Measurements from ENCODE around the gene ATP6V0E1. TPM values are rescaled to one million over a fixed set of nuclear protein-coding genes. Genes with fewer than 3 reads are reported as not detected.

Gene ATP6V0E1
- total RNA-seq, 1 donor from 2014 or later: 261 TPM

DNA sequence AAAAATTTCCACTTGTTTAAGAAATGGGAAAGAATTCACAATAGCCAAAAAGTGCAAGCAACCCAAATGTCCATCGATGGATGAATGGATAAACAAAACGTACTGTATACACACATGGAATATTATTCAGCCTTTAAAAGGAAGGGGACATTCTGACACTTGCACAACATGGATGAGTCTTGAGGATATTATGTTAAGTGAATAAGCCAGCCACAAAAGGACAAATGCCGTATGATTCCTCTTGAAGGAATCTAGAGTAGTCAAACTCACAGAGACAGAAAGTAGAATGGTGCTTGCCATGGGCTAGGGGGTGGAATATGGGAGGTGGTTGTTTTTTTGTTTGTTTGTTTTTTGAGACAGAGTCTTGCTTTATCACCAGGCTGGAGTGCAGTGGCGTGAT is 3.8 kb upstream of the ATP6V0E1 start:
- Mint-ChIP-seq H3K27me3 (ENCODE audit: unreplicated experiment) (peaks cover 2% of the 10 kb centered on the region), H3K4me3 (ENCODE audit: unreplicated experiment) (no peak overlapping the region), H3K27ac (ENCODE audit: unreplicated experiment) (no peak overlapping the region), H3K36me3 (ENCODE audit: unreplicated experiment) (no peaks in the 10 kb centered on the region), H3K4me1 (ENCODE audit: unreplicated experiment) (peaks cover 6% of the 10 kb centered on the region), H3K9me3 (ENCODE audit: unreplicated experiment) (no peaks in the 10 kb centered on the region)
- DNase-seq (ENCODE audit: extremely low spot score, unreplicated experiment): no peak
- TF ChIP-seq, protein P1, sequence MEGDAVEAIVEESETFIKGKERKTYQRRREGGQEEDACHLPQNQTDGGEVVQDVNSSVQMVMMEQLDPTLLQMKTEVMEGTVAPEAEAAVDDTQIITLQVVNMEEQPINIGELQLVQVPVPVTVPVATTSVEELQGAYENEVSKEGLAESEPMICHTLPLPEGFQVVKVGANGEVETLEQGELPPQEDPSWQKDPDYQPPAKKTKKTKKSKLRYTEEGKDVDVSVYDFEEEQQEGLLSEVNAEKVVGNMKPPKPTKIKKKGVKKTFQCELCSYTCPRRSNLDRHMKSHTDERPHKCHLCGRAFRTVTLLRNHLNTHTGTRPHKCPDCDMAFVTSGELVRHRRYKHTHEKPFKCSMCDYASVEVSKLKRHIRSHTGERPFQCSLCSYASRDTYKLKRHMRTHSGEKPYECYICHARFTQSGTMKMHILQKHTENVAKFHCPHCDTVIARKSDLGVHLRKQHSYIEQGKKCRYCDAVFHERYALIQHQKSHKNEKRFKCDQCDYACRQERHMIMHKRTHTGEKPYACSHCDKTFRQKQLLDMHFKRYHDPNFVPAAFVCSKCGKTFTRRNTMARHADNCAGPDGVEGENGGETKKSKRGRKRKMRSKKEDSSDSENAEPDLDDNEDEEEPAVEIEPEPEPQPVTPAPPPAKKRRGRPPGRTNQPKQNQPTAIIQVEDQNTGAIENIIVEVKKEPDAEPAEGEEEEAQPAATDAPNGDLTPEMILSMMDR (IDR thresholded peaks at IDR 0.05): no peak

DNA sequence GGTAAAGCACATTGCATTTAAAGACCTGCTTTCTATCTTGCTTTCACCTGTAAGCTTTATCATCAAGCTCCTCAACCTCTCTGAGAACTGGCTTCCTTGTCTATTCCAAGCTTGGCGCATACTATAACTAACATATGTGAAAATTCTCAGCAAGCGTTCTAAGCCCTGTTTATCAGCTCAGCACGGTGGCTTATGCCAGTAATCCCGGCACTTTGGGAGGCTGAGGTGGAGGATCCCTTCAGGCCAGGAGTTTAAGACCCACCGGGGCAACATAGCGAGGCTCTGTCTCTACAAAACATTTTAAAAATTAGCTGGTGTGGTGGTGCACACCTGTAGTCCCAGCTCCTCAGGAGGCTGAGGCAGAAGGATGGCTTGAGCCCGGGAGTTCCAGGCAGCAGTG is 1.6 kb upstream of the ATP6V0E1 start:
- TF ChIP-seq, protein P1 (IDR thresholded peaks at IDR 0.05): no peak
- Mint-ChIP-seq H3K36me3 (ENCODE audit: unreplicated experiment) (peaks cover 4% of the 10 kb centered on the region), H3K9me3 (ENCODE audit: unreplicated experiment) (no peaks in the 10 kb centered on the region), H3K27ac (ENCODE audit: unreplicated experiment) (no peak overlapping the region), H3K27me3 (ENCODE audit: unreplicated experiment) (no peaks in the 10 kb centered on the region), H3K4me3 (ENCODE audit: unreplicated experiment) (no peak overlapping the region), H3K4me1 (ENCODE audit: unreplicated experiment) (peaks cover 19% of the 10 kb centered on the region)
- DNase-seq (ENCODE audit: extremely low spot score, unreplicated experiment): no peak

DNA sequence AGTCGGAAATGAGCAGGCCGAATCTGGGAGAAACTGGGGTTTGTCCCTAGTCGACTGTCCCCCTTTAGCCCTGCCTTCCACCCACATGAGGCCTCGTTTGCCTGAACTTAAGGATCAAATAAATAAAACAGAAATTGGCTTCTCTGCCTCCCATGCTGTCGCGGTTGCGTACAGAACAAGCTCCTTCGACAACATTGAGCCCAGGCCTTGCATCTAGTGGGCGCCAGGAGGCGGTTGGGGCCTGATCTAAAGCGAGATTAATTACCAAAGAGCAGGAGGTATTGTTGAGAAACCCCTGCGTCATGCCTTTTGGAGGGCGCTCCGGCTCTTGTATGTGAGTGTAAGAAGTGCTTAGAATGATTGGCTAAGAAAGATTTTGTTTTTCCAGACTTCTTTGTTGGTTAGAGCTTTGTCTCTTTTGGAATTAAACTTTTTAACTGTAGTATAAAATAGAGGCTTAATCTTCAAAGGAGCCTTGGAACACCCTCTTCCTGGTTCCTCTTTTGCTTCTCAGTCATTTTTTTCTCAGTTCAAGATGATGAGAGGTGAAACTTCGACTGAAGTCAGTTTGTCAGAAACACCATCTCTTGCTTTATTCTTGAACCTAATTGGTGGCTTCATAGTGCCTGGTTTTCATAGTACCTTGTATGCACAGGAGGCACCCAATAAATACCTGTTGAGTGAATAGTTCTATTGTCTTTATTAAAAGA is 828 bp downstream of the ATP6V0E1 start:
- no peaks in the 10 kb centered on the region for H3K9me3 Mint-ChIP-seq (ENCODE audit: unreplicated experiment)
- H3K27ac Mint-ChIP-seq (ENCODE audit: unreplicated experiment): peak overlapping the region; percentile 98
- peaks cover 19% of the 10 kb centered on the region for H3K4me1 Mint-ChIP-seq (ENCODE audit: unreplicated experiment)
- TF ChIP-seq, protein P1 (IDR thresholded peaks at IDR 0.05): peak; percentile 63
- DNase-seq (ENCODE audit: extremely low spot score, unreplicated experiment): peak; percentile 87
- peaks cover 9% of the 10 kb centered on the region for H3K36me3 Mint-ChIP-seq (ENCODE audit: unreplicated experiment)
- H3K27me3 Mint-ChIP-seq (ENCODE audit: unreplicated experiment): no peaks in the 10 kb centered on the region
- H3K4me3 Mint-ChIP-seq (ENCODE audit: unreplicated experiment): peak overlapping the region; percentile 96

DNA sequence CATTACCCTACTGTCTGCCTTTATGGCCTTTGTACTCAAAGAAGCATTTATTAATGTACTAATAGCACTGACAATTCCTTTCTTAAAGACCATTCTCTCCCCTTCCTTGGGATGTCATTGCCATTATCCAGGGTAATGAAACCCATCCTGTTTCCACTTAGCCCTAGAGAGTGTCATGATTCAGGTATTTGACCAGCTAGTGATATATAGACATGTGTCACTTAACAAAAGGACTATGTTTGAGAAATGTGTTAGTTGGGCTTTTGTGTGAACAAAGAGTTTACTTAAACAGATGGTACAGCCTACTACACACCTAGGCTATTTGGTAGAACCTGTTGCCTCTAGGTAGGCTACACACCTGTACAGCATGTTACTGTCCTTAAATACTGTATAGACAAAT is 2.0 kb downstream of the ATP6V0E1 start:
- no peak for DNase-seq (ENCODE audit: extremely low spot score, unreplicated experiment)
- H3K27ac Mint-ChIP-seq (ENCODE audit: unreplicated experiment): peak overlapping the region; percentile 39
- TF ChIP-seq, protein P1 (IDR thresholded peaks at IDR 0.05): no peak
- H3K4me3 Mint-ChIP-seq (ENCODE audit: unreplicated experiment): peak overlapping the region; percentile 96
- H3K27me3 Mint-ChIP-seq (ENCODE audit: unreplicated experiment): no peaks in the 10 kb centered on the region
- H3K9me3 Mint-ChIP-seq (ENCODE audit: unreplicated experiment): no peaks in the 10 kb centered on the region
- H3K4me1 Mint-ChIP-seq (ENCODE audit: unreplicated experiment): peaks cover 19% of the 10 kb centered on the region
- H3K36me3 Mint-ChIP-seq (ENCODE audit: unreplicated experiment): peaks cover 9% of the 10 kb centered on the region

DNA sequence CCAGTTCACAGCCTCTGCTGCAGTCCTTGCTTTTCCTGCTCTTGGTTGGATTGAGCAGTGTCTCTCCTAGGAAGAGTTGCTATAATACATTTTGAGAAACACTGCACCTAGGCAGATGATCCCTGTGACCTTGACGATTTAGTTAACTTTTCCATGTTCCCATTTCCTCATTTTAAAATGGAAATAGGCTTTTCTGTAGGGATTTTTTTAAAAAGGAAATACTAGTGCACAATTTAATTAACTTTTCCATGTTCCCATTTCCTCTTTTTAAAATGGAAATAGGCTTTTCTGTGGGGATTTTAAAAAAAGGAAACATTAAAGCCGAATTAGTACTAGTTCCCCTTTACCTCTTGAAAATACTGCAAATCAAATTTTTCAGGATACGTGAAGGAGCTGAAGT is 4.7 kb downstream of the ATP6V0E1 start:
- TF ChIP-seq, protein P1 (IDR thresholded peaks at IDR 0.05): no peak
- Mint-ChIP-seq H3K9me3 (ENCODE audit: unreplicated experiment) (no peaks in the 10 kb centered on the region), H3K36me3 (ENCODE audit: unreplicated experiment) (peaks cover 18% of the 10 kb centered on the region), H3K27me3 (ENCODE audit: unreplicated experiment) (no peaks in the 10 kb centered on the region), H3K4me3 (ENCODE audit: unreplicated experiment) (no peak overlapping the region), H3K4me1 (ENCODE audit: unreplicated experiment) (peaks cover 22% of the 10 kb centered on the region), H3K27ac (ENCODE audit: unreplicated experiment) (no peak overlapping the region)
- DNase-seq (ENCODE audit: extremely low spot score, unreplicated experiment): no peak
